PFSK-1 (cell line): ENCODE results near the gene SHISA2.

ENCODE experiments used
- FOXP2 ChIP-seq: optimal IDR thresholded peaks from 2 replicates; pipeline ENCODE3; 2011; ENCODE audit warnings: borderline replicate concordance, control low read depth, inconsistent platforms; ENCODE audit not compliant: insufficient read depth; ENCODE audit errors: extremely low read length, extremely low read depth
- POLR2AphosphoS5 ChIP-seq: IDR thresholded peaks from 2 replicates; pipeline ENCODE4 v1.6.1; 2012; ENCODE audit warnings: low read depth, mild to moderate bottlenecking, control low read depth, low read length, moderate library complexity
- REST ChIP-seq, 2 experiments: IDR thresholded peaks; 2 replicates each; pipeline versions ENCODE4 v1.6.1 to v1.8.0; 2011 to 2012; ENCODE audit warnings: low read depth in 2 of 2, low read length in 2 of 2, control low read depth in 1 of 2, inconsistent platforms in 1 of 2, mild to moderate bottlenecking in 1 of 2, moderate library complexity in 1 of 2; ENCODE audit not compliant: insufficient read depth in 1 of 2
- SIN3A ChIP-seq: IDR thresholded peaks from 2 replicates; pipeline ENCODE4 v1.6.1; 2012; ENCODE audit warnings: mild to moderate bottlenecking, low read length, moderate library complexity, borderline replicate concordance; ENCODE audit not compliant: insufficient read depth
- TAF1 ChIP-seq: IDR thresholded peaks from 2 replicates; pipeline ENCODE4 v1.6.1; 2012; ENCODE audit warnings: low read length, control low read depth, borderline replicate concordance; ENCODE audit not compliant: insufficient read depth

- TF ChIP-seq REST (IDR thresholded peaks at IDR 0.05; ENCODE audit: insufficient read depth in 1 of 2, low read depth in 2 of 2, low read length in 2 of 2) (no peak), SIN3A (no peak), POLR2AphosphoS5 (no peak), TAF1 (no peak), FOXP2 (no peak)
These were observed 30.9 kb downstream of the SHISA2 start for GRCh38 chr13:26020891-26021290.
